Kidney epithelial cell (primary cell): ENCODE measurements around the gene CLECL1. TPM values are rescaled to one million over a fixed set of nuclear protein-coding genes. Genes with fewer than 3 reads are reported as not detected.
"Not testable (repeated sequence)": the region's sequence is repeated elsewhere in the genome, so short reads cannot be mapped to it uniquely, and the experiment has no call there.

Experiments used
- DNase-seq: peaks from one replicate; pipeline ENCODE4 v3.0.0-alpha.2; 2010; ENCODE audit warnings: low read depth
- H3K27me3 ChIP-seq: 2 replicates; pipeline ENCODE4 v1.6.0; 2011; ENCODE audit warnings: low read length; ENCODE audit not compliant: control insufficient read depth, insufficient read depth
- H3K36me3 ChIP-seq: 2 replicates; pipeline ENCODE4 v1.5.1; 2011; ENCODE audit warnings: low read length; ENCODE audit not compliant: control insufficient read depth, insufficient read depth
- H3K4me3 ChIP-seq: 2 replicates; pipeline ENCODE4 v1.5.1; 2011; ENCODE audit warnings: low read depth, mild to moderate bottlenecking, control low read depth, low read length
- CTCF ChIP-seq: IDR thresholded peaks from 2 replicates; pipeline ENCODE4 v1.5.1; 2011; ENCODE audit warnings: mild to moderate bottlenecking, moderate library complexity, low read length, control low read depth, inconsistent platforms; ENCODE audit not compliant: insufficient read depth, poor library complexity, severe bottlenecking
- total RNA-seq: library from RNA; depleted of rRNA; stranded (reverse); fragments of >200 nt; gene quantifications from 2 replicates; pipeline ENCODE4 v1.2.3, GENCODE V29; 2015

Gene CLECL1
- total RNA-seq, 1 donor from 2014 or later = not detected

DNA sequence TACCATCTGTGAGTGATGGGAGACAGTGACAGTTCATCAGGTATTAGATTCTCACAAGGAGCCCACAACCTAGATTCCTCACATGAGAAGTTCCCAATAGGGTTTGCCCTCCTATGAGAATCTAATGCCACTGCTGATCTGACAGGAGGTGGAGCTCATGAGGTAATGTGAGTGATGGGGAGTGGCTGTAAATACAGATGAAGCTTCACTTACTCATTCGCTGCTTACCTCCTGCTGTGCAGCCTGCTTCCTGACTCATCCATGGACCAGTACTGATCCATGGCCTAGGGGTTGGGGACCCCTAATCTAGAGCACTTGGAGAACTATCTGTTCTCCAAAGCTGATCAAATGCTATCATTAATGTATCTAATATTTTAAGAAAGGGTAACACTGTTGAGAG, 45.7 kb downstream of the CLECL1 start:
- no peaks in the 10 kb centered on the region for H3K36me3 ChIP-seq
- H3K27me3 ChIP-seq = no peaks in the 10 kb centered on the region
- DNase-seq = peak; percentile 56
- no peak overlapping the region for H3K4me3 ChIP-seq
- TF ChIP-seq CTCF = no peak

GRCh38 chr12:9685915-9686314, 47.0 kb downstream of the CLECL1 start:
- H3K36me3 ChIP-seq = no peaks in the 10 kb centered on the region
- H3K27me3 ChIP-seq = no peaks in the 10 kb centered on the region
- no peak overlapping the region for H3K4me3 ChIP-seq
- TF ChIP-seq CTCF = no peak
- no peak for DNase-seq

- H3K36me3 ChIP-seq, H3K4me3 ChIP-seq, DNase-seq, H3K27me3 ChIP-seq: not testable (repeated sequence)
Observed at GRCh38 chr12:9685366-9685765, 47.5 kb downstream of the CLECL1 start.

DNA sequence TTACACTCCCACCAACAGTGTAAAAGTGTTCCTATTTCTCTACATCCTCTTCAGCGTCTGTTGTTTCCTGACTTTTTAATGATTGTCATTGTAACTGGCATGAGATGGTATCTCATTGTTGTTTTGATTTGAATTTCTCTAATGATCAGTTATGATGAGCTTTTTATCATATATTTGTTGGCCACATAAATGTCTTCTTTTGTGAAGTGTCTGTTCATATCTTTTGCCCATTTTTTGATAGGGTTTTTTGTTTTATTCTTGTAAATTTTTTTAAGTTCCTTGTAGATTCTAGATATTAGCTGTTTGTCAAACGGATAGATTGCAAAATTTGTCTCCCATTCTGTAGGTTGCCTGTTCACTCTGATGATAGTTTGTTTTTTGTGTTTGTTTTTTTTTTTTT, 49.9 kb downstream of the CLECL1 start:
- H3K4me3 ChIP-seq, H3K36me3 ChIP-seq, H3K27me3 ChIP-seq, DNase-seq: not testable (repeated sequence)

DNA sequence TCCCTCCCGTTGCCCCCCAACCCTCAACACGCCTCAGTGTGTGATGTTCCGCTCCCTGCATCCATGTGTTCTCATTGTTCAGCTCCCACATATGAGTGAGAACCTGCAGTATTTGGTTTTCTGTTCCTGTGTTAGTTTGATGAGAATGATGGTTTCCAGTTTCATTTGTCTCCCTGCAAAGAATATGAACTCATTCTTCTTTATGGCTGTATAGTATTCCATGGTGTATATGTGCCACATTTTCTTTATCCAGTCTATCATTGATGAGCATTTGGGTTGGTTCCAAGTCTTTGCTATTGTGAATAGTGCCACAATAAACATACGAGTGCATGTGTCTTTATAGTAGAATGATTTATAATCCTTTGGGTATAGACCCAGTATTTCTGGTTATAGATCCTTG, 50.4 kb downstream of the CLECL1 start:
- H3K4me3 ChIP-seq, H3K27me3 ChIP-seq, DNase-seq, H3K36me3 ChIP-seq: not testable (repeated sequence)

DNA sequence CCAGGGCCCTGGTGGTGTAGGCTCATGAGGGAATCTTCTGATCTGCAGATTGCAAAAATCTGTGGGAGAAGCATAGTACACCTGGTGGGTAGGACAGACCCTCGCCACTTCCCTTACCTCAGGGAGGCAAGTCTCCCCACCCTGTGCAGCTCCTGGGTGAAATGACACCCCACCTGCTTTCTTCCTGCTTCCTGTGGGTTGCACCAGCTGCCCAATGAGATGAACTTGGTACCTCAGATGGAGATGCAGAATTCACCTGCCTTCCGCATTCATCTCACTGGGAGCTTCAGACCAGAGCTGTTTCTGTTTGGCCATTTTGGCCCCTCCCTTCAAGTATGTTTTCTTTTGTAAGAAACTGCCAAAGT, 58.7 kb downstream of the CLECL1 start:
- Histone ChIP-seq H3K36me3 (no peaks in the 10 kb centered on the region), H3K27me3 (no peaks in the 10 kb centered on the region)
- no peak for TF ChIP-seq CTCF

DNA sequence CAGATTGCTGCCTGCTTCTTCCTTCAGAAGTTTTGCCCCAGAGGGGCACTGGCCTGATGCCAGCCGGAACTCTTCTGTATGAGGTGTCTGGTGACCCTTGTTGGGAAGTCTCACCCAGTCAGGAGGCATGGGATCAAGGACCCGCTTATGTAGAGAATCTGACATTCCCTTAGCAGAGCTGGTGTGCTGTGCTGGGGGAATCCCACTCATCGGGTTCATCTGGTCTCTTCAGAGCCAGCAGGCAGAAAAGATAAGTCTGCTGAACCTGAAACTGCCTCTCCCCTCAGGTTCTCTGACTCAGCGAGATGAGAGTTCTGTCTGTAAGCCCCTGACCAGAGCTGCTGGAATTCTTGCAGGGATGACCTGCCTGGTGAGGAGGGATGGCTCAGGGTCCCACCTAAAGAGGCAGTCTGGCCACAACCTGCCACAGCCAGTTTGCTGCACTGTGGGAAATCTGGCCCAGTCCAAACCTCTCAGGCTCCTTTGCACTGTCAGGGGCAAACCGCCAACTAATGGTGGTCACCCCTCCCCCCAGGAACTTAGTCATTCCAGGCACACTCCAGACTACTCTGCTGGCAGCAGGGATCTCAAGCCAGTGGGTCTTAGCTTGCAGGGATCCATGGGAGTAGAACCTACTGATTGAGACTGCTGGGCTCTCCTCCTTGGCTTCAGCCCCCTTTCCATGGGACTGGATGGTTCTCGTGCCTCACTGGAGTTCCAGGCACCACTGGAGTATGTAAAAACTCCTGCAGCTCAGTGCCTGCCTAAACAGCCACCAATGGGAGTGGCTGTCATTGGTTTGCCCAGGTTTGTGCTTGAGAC, 59.3 kb downstream of the CLECL1 start:
- DNase-seq = peak; percentile 72
- Histone ChIP-seq H3K4me3 (no peak overlapping the region), H3K27me3 (no peaks in the 10 kb centered on the region), H3K36me3 (no peaks in the 10 kb centered on the region)
- no peak for TF ChIP-seq CTCF

More for the DNA sequence above, 58.7 kb downstream of the CLECL1 start:
- H3K4me3 ChIP-seq = no peak overlapping the region
- no peak for DNase-seq

Other genes starting within 250 kb of the CLECL1 start
- gene KLRB1, start 125.2 kb downstream of the CLECL1 start, total RNA-seq = not detected in 2 replicates
- 6.9 and 10.1 TPM in 2 replicates for gene CLEC2D, start 63.4 kb downstream of the CLECL1 start, total RNA-seq
- gene CD69, start 27.8 kb upstream of the CLECL1 start, total RNA-seq = 3.7 and 4.2 TPM in 2 replicates
- gene KLRF1, start 94.4 kb upstream of the CLECL1 start, total RNA-seq = 0.17 TPM in 1 of 2 replicates, not detected in the other
- 0.50 TPM in 1 of 2 replicates, not detected in the other for gene CLEC2B, start 136.3 kb upstream of the CLECL1 start, total RNA-seq
- gene KLRF2, start 148.4 kb upstream of the CLECL1 start, total RNA-seq = not detected in 2 replicates
- gene CLEC2A, start 199.3 kb upstream of the CLECL1 start, total RNA-seq = not detected in 2 replicates
- not detected in 2 replicates for gene CLEC12A, start 238.3 kb upstream of the CLECL1 start, total RNA-seq